ENCODE results near the gene PSMA6.

PSMA6 gene

GRCh38 chr14:35336494-35337268 lies 44.5 kb downstream of the PSMA6 start:
- Histone ChIP-seq H3K27ac (no peak overlapping the region), H3K36me3 (replicated peaks) (no peaks in the 10 kb centered on the region), H3K4me3 (ENCODE audit: low read depth, low read length) (no peak overlapping the region), H3K27me3 (replicated peaks) (no peaks in the 10 kb centered on the region)
- in situ Hi-C loops (cut with HindIII; ENCODE audit: low pct_ligation_motif_present, low sequenced_read_pairs) = no loop called here
- no peak for TF ChIP-seq CTCF (IDR thresholded peaks at IDR 0.05; ENCODE audit: low read depth, low read length, missing control alignments)
- peak; percentile 47 for DNase-seq

GRCh38 chr14:35337269-35338255 lies 45.4 kb downstream of the PSMA6 start:
- TF ChIP-seq CTCF (IDR thresholded peaks at IDR 0.05; ENCODE audit: low read depth, low read length, missing control alignments) = no peak

GRCh38 chr14:35338731-35339405 lies 46.7 kb downstream of the PSMA6 start:
- Histone ChIP-seq H3K4me3 (ENCODE audit: low read depth, low read length) (no peak overlapping the region), H3K36me3 (replicated peaks) (no peaks in the 10 kb centered on the region), H3K27me3 (replicated peaks) (no peaks in the 10 kb centered on the region), H3K27ac (no peak overlapping the region)
- in situ Hi-C loops (cut with HindIII; ENCODE audit: low pct_ligation_motif_present, low sequenced_read_pairs) = no loop called here
- DNase-seq = no peak
- no peak for TF ChIP-seq CTCF (IDR thresholded peaks at IDR 0.05; ENCODE audit: low read depth, low read length, missing control alignments)

More at GRCh38 chr14:35337269-35338255, 45.4 kb downstream of the PSMA6 start:
- Histone ChIP-seq H3K36me3 (replicated peaks) (no peaks in the 10 kb centered on the region), H3K27ac (no peak overlapping the region), H3K4me3 (ENCODE audit: low read depth, low read length) (no peak overlapping the region), H3K27me3 (replicated peaks) (no peaks in the 10 kb centered on the region)
- no peak for DNase-seq
- in situ Hi-C loops (cut with HindIII; ENCODE audit: low pct_ligation_motif_present, low sequenced_read_pairs) = no loop called here

GRCh38 chr14:35339761-35340406 lies 47.7 kb downstream of the PSMA6 start:
- no peaks in the 10 kb centered on the region for H3K27me3 ChIP-seq (replicated peaks)
- no peak for TF ChIP-seq CTCF (IDR thresholded peaks at IDR 0.05; ENCODE audit: low read depth, low read length, missing control alignments)
- H3K36me3 ChIP-seq (replicated peaks) = no peaks in the 10 kb centered on the region
- in situ Hi-C loops (cut with HindIII; ENCODE audit: low pct_ligation_motif_present, low sequenced_read_pairs) = no loop called here
- H3K27ac ChIP-seq = no peak overlapping the region
- no peak for DNase-seq
- H3K4me3 ChIP-seq (ENCODE audit: low read depth, low read length) = no peak overlapping the region

All from brain microvascular endothelial cell (primary cell).